CD14-positive monocyte (primary cell): ENCODE results near the gene ARHGAP21. TPM values are rescaled to one million over a fixed set of nuclear protein-coding genes. Genes with fewer than 3 reads are reported as not detected.

Source experiments
- DNase-seq, 3 donors: peaks; one replicate each; pipeline ENCODE4 v3.0.0-alpha.2; 2011 to 2022
- H2AFZ ChIP-seq: 2 replicates; pipeline ENCODE4 v1.6.0; 2012; ENCODE audit warnings: mild to moderate bottlenecking, low read depth, low read length, inconsistent platforms; ENCODE audit not compliant: insufficient read depth, poor library complexity, severe bottlenecking
- H3K27ac ChIP-seq, 2 donors: 1 replicate in 1 of 2; 2 replicates in 1 of 2; pipeline ENCODE4 v1.5.1; 2012 to 2013; ENCODE audit warnings: low read length in 2 of 2, control low read depth in 1 of 2, inconsistent platforms in 1 of 2, low read depth in 1 of 2, mild to moderate bottlenecking in 1 of 2
- H3K27me3 ChIP-seq, 2 donors: one replicate each; pipeline versions ENCODE4 v1.6.0 to v1.6.1; 2011 to 2013; ENCODE audit warnings: low read length in 2 of 2; ENCODE audit not compliant: control insufficient read depth in 2 of 2, insufficient read depth in 2 of 2
- H3K36me3 ChIP-seq, 2 donors: replicated peaks in 1 of 2; 1 replicate in 1 of 2; 2 replicates in 1 of 2; pipeline versions ENCODE4 v1.5.1 to v1.6.1; 2012 to 2013; ENCODE audit warnings: low read length in 2 of 2, control low read depth in 1 of 2, inconsistent platforms in 1 of 2, mild to moderate bottlenecking in 1 of 2; ENCODE audit not compliant: insufficient read depth in 2 of 2, control insufficient read depth in 1 of 2
- H3K4me1 ChIP-seq, 2 donors: 1 replicate in 1 of 2; 2 replicates in 1 of 2; pipeline versions ENCODE4 v1.5.1 to v1.6.1; 2012 to 2013; ENCODE audit warnings: low read length in 2 of 2, control low read depth in 1 of 2, inconsistent platforms in 1 of 2, mild to moderate bottlenecking in 1 of 2, moderate library complexity in 1 of 2; ENCODE audit not compliant: insufficient read depth in 2 of 2, control insufficient read depth in 1 of 2
- H3K4me2 ChIP-seq: replicated peaks from 2 replicates; pipeline ENCODE3; 2012; ENCODE audit warnings: low read length, moderate library complexity, mild to moderate bottlenecking; ENCODE audit not compliant: poor library complexity, severe bottlenecking; ENCODE audit errors: extremely low read depth
- H3K4me3 ChIP-seq, 3 experiments: fragments of 200-600 bp in 1 of 3; sonication (generic) in 1 of 3; replicated peaks in 1 of 3; 1 replicate in 2 of 3; 2 replicates in 1 of 3; pipeline ENCODE4 v1.5.1; 2011 to 2013; ENCODE audit warnings: low read length in 3 of 3, mild to moderate bottlenecking in 3 of 3, control low read depth in 2 of 3, low read depth in 2 of 3, inconsistent platforms in 1 of 3, moderate library complexity in 1 of 3
- H3K79me2 ChIP-seq: 2 replicates; pipeline ENCODE4 v1.6.0; 2012; ENCODE audit warnings: mild to moderate bottlenecking, control low read depth, inconsistent platforms, low read length, moderate library complexity; ENCODE audit not compliant: insufficient read depth
- H3K9ac ChIP-seq: 2 replicates; pipeline ENCODE4 v1.6.0; 2017; ENCODE audit warnings: low read length, mild to moderate bottlenecking; ENCODE audit not compliant: insufficient read depth, poor library complexity, severe bottlenecking
- H3K9me3 ChIP-seq, 2 donors: replicated peaks in 1 of 2; 1 replicate in 1 of 2; 2 replicates in 1 of 2; pipeline versions ENCODE4 v1.5.1 to v1.6.1; 2012 to 2013; ENCODE audit warnings: low read length in 2 of 2, control low read depth in 1 of 2; ENCODE audit not compliant: control insufficient read depth in 1 of 2, insufficient read depth in 1 of 2
- H4K20me1 ChIP-seq: 2 replicates; pipeline ENCODE4 v1.6.0; 2012; ENCODE audit warnings: mild to moderate bottlenecking, low read length, control low read depth, moderate library complexity; ENCODE audit not compliant: insufficient read depth
- H3K27ac Mint-ChIP-seq, 7 donors: one replicate each; pipeline ENCODE4 v1.8.0; 2020; ENCODE audit warnings: mild to moderate bottlenecking in 7 of 7, mixed read lengths in 7 of 7, moderate library complexity in 6 of 7, inconsistent platforms in 2 of 7
- H3K27me3 Mint-ChIP-seq, 3 donors: one replicate each; pipeline ENCODE4 v1.8.0; 2021 to 2022; ENCODE audit warnings: low read depth in 3 of 3, mild to moderate bottlenecking in 3 of 3, mixed read lengths in 3 of 3, moderate library complexity in 3 of 3, inconsistent platforms in 1 of 3
- H3K36me3 Mint-ChIP-seq, 2 donors: one replicate each; pipeline ENCODE4 v1.8.0; 2020; ENCODE audit warnings: mixed read lengths in 2 of 2, inconsistent platforms in 1 of 2, mild to moderate bottlenecking in 1 of 2
- H3K4me1 Mint-ChIP-seq: one replicate; pipeline ENCODE4 v1.8.0; 2020; ENCODE audit warnings: mild to moderate bottlenecking, mixed read lengths
- H3K4me3 Mint-ChIP-seq, 2 donors: one replicate each; pipeline ENCODE4 v1.8.0; 2020; ENCODE audit warnings: mild to moderate bottlenecking in 2 of 2, mixed read lengths in 2 of 2, moderate library complexity in 1 of 2
- H3K9me3 Mint-ChIP-seq, 7 donors: one replicate each; pipeline ENCODE4 v1.8.0; 2020 to 2022; ENCODE audit warnings: mixed read lengths in 7 of 7, mild to moderate bottlenecking in 6 of 7, moderate library complexity in 6 of 7, inconsistent platforms in 2 of 7
- WGBS: methylation state at CpG from one replicate; pipeline ENCODE4 v1.1.5; 2013; ENCODE audit warnings: missing lambda C conversion rate; ENCODE audit not compliant: insufficient coverage; 5-methylcytosine and 5-hydroxymethylcytosine counted together
- intact Hi-C, 2 donors: fragments of 100-400 bp; cut with micrococcal nuclease; formaldehyde crosslinking; loops; one replicate each; pipeline versions ENCODE4 v1.15.0 to v1.15.1; 2023
- polyA plus RNA-seq, 3 donors: library from polyadenylated mRNA; depleted of rRNA in 1 of 3; unstranded in 2 of 3; stranded (reverse) in 1 of 3; fragments of 300-500 nt in 2 of 3; fragments of >200 nt in 1 of 3; fragmentation: Illumina TruSeq in 2 of 3; gene quantifications; 1 replicate in 2 of 3; 2 replicates in 1 of 3; pipeline ENCODE4 v1.2.3, GENCODE V29; 2012 to 2021
- TF ChIP-seq, protein P1 (sequence below): fragments of 200-600 bp; IDR thresholded peaks from one replicate; pipeline ENCODE4 v1.8.0; 2022; ENCODE audit warnings: antibody characterized with exemption, mild to moderate bottlenecking

Gene ARHGAP21
- polyA plus RNA-seq, 3 donors = 2.1 to 20.0 (median 3.4) TPM

DNA sequence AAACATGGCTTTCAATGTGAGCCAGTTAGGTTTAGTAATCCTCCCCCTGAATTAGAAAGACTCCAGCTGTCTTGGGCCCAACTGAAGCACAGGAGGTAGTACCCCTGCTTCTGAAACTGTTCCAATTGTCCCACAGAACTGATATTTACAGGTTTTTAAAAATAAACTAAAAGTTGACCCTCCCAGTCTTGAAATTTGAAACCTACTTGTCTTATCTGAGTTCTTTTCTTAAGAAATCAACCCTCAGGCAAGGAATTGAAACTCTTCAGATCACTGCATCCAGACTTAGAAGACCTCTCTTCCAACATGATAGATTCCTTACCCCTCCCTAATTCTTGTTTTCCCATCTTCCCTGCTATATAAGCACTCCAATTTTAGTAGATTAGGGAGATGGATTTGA, 13.3 kb upstream of the ARHGAP21 start:
- H3K27me3 ChIP-seq = peaks cover 0 to 2% of the 10 kb centered on the region in 2 donors
- no peak overlapping the region for H3K4me3 ChIP-seq
- H3K9me3 Mint-ChIP-seq = peaks cover 0 to 5% (median 0%) of the 10 kb centered on the region in 7 donors
- no peak overlapping the region for H3K4me3 Mint-ChIP-seq
- TF ChIP-seq, protein P1, sequence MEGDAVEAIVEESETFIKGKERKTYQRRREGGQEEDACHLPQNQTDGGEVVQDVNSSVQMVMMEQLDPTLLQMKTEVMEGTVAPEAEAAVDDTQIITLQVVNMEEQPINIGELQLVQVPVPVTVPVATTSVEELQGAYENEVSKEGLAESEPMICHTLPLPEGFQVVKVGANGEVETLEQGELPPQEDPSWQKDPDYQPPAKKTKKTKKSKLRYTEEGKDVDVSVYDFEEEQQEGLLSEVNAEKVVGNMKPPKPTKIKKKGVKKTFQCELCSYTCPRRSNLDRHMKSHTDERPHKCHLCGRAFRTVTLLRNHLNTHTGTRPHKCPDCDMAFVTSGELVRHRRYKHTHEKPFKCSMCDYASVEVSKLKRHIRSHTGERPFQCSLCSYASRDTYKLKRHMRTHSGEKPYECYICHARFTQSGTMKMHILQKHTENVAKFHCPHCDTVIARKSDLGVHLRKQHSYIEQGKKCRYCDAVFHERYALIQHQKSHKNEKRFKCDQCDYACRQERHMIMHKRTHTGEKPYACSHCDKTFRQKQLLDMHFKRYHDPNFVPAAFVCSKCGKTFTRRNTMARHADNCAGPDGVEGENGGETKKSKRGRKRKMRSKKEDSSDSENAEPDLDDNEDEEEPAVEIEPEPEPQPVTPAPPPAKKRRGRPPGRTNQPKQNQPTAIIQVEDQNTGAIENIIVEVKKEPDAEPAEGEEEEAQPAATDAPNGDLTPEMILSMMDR = no peak
- H3K79me2 ChIP-seq = no peaks in the 10 kb centered on the region
- no peaks in the 10 kb centered on the region for H3K4me1 Mint-ChIP-seq
- H3K4me2 ChIP-seq = no peak overlapping the region
- no peak overlapping the region for H3K27ac ChIP-seq
- no peaks in the 10 kb centered on the region for H3K36me3 Mint-ChIP-seq
- no peak overlapping the region for H2AFZ ChIP-seq
- H3K4me1 ChIP-seq = no peaks in the 10 kb centered on the region
- H3K9ac ChIP-seq = no peak overlapping the region
- no peaks in the 10 kb centered on the region for H3K9me3 ChIP-seq
- no peaks in the 10 kb centered on the region for H4K20me1 ChIP-seq
- H3K36me3 ChIP-seq = no peaks in the 10 kb centered on the region
- peaks cover 5 to 9% (median 6%) of the 10 kb centered on the region in 3 donors for H3K27me3 Mint-ChIP-seq
- peak overlapping the region in 2 of 7 donors; percentile 28 to 60 for H3K27ac Mint-ChIP-seq
- intact Hi-C loops = no loop called here
- no peak for DNase-seq

- no peak overlapping the region for H2AFZ ChIP-seq
- no peaks in the 10 kb centered on the region for H3K9me3 ChIP-seq
- TF ChIP-seq, protein P1 = no peak
- DNase-seq = no peak
- Mint-ChIP-seq H3K27me3 (peaks cover 5 to 11% (median 8%) of the 10 kb centered on the region in 3 donors), H3K4me3 (no peak overlapping the region), H3K27ac (no peak overlapping the region), H3K4me1 (no peaks in the 10 kb centered on the region), H3K36me3 (no peaks in the 10 kb centered on the region), H3K9me3 (no peaks in the 10 kb centered on the region)
- no peaks in the 10 kb centered on the region for H4K20me1 ChIP-seq
- peaks cover 0 to 2% of the 10 kb centered on the region in 2 donors for H3K27me3 ChIP-seq
- no peaks in the 10 kb centered on the region for H3K36me3 ChIP-seq
- H3K9ac ChIP-seq = no peak overlapping the region
- no peaks in the 10 kb centered on the region for H3K79me2 ChIP-seq
- intact Hi-C loops = no loop called here
- no peak overlapping the region for H3K27ac ChIP-seq
- H3K4me2 ChIP-seq = no peak overlapping the region
- H3K4me1 ChIP-seq = no peaks in the 10 kb centered on the region
- WGBS = no CpG with 5 or more reads among the region's 1 CpG
- no peak overlapping the region for H3K4me3 ChIP-seq
Observed at GRCh38 chr10:24731942-24732341, 8.3 kb upstream of the ARHGAP21 start.
